Type B pancreatic cell (in vitro differentiated cells): ENCODE results near the gene RAB30. TPM values are rescaled to one million over a fixed set of nuclear protein-coding genes. Genes with fewer than 3 reads are reported as not detected.
A peak's percentile ranks its signal among the peaks of the same experiment; 100 is the strongest.

Experiments
- DNase-seq: peaks from one replicate; pipeline ENCODE4 v3.0.0; 2021; ENCODE audit warnings: mixed read lengths; ENCODE audit not compliant: unreplicated experiment; ENCODE audit errors: extremely low spot score
- H3K27ac Mint-ChIP-seq: 2 replicates; pipeline ENCODE4 v1.8.0; 2021; ENCODE audit warnings: mild to moderate bottlenecking, mixed read lengths
- H3K27me3 Mint-ChIP-seq: 2 replicates; pipeline ENCODE4 v1.8.0; 2021; ENCODE audit warnings: mixed read lengths
- H3K36me3 Mint-ChIP-seq: 2 replicates; pipeline ENCODE4 v1.8.0; 2021; ENCODE audit warnings: mixed read lengths
- H3K4me1 Mint-ChIP-seq: one replicate; pipeline ENCODE4 v1.8.0; 2021; ENCODE audit warnings: mixed read lengths; ENCODE audit not compliant: unreplicated experiment
- H3K4me3 Mint-ChIP-seq: 2 replicates; pipeline ENCODE4 v1.8.0; 2021; ENCODE audit warnings: mild to moderate bottlenecking, mixed read lengths
- H3K9me3 Mint-ChIP-seq: 2 replicates; pipeline ENCODE4 v1.8.0; 2021; ENCODE audit warnings: mixed read lengths
- CTCF ChIP-seq: fragments of 200-600 bp; sonication (generic); conservative IDR thresholded peaks from 2 replicates; pipeline ENCODE4 v1.5.0; 2021; ENCODE audit warnings: antibody characterized with exemption, mild to moderate bottlenecking
- total RNA-seq: library from RNA; stranded (reverse); gene quantifications from 2 replicates; pipeline ENCODE4 v1.2.1, GENCODE V29; 2021; ENCODE audit warnings: low replicate concordance

Gene RAB30
- total RNA-seq, 1 donor from 2014 or later, result 13.8 TPM

- no peak for DNase-seq
- no peaks in the 10 kb centered on the region for H3K9me3 Mint-ChIP-seq
- H3K4me3 Mint-ChIP-seq, result no peak overlapping the region
- no peak for TF ChIP-seq CTCF
- peaks cover 13% of the 10 kb centered on the region for H3K36me3 Mint-ChIP-seq
- H3K27me3 Mint-ChIP-seq, result no peaks in the 10 kb centered on the region
- no peak overlapping the region for H3K27ac Mint-ChIP-seq
- H3K4me1 Mint-ChIP-seq, result peaks cover 14% of the 10 kb centered on the region
Measured at GRCh38 chr11:83070731-83071566, 748 bp downstream of the RAB30 start.

- Mint-ChIP-seq H3K36me3 (peaks cover 13% of the 10 kb centered on the region), H3K27me3 (no peaks in the 10 kb centered on the region), H3K4me3 (no peak overlapping the region), H3K4me1 (peaks cover 14% of the 10 kb centered on the region), H3K9me3 (no peaks in the 10 kb centered on the region), H3K27ac (no peak overlapping the region)
- TF ChIP-seq CTCF, result no peak
- no peak for DNase-seq
Measured at GRCh38 chr11:83070044-83070701, 1.5 kb downstream of the RAB30 start.

GRCh38 chr11:83069441-83070043, 2.2 kb downstream of the RAB30 start:
- no peak for DNase-seq
- TF ChIP-seq CTCF, result no peak
- Mint-ChIP-seq H3K4me1 (peaks cover 14% of the 10 kb centered on the region), H3K27ac (no peak overlapping the region), H3K4me3 (no peak overlapping the region), H3K27me3 (no peaks in the 10 kb centered on the region), H3K36me3 (peaks cover 13% of the 10 kb centered on the region), H3K9me3 (no peaks in the 10 kb centered on the region)

- H3K4me1 Mint-ChIP-seq, result peaks cover 11% of the 10 kb centered on the region
Measured at GRCh38 chr11:83068568-83068967, 3.1 kb downstream of the RAB30 start.

GRCh38 chr11:83064011-83064410, 7.7 kb downstream of the RAB30 start:
- no peak for DNase-seq
- TF ChIP-seq CTCF, result no peak
- H3K27ac Mint-ChIP-seq, result peak overlapping the region; percentile 82
- H3K4me1 Mint-ChIP-seq, result peaks cover 8% of the 10 kb centered on the region
- H3K36me3 Mint-ChIP-seq, result peaks cover 7% of the 10 kb centered on the region
- no peaks in the 10 kb centered on the region for H3K9me3 Mint-ChIP-seq
- H3K4me3 Mint-ChIP-seq, result no peak overlapping the region
- H3K27me3 Mint-ChIP-seq, result no peaks in the 10 kb centered on the region

More at GRCh38 chr11:83068568-83068967, 3.1 kb downstream of the RAB30 start:
- H3K27me3 Mint-ChIP-seq, result no peaks in the 10 kb centered on the region
- no peak for DNase-seq
- H3K9me3 Mint-ChIP-seq, result no peaks in the 10 kb centered on the region
- no peak for TF ChIP-seq CTCF
- peaks cover 8% of the 10 kb centered on the region for H3K36me3 Mint-ChIP-seq
- no peak overlapping the region for H3K4me3 Mint-ChIP-seq
- H3K27ac Mint-ChIP-seq, result no peak overlapping the region
